SU-DHL-6 (cell line): ENCODE measurements around the gene EPHB1.

Source experiments
- CTCF ChIP-seq: fragments of 200-600 bp; sonication (generic); IDR thresholded peaks from one replicate; pipeline ENCODE4 v1.5.1; 2017; ENCODE audit warnings: antibody characterized with exemption, mild to moderate bottlenecking, low read length, moderate library complexity; ENCODE audit not compliant: insufficient read depth, poor library complexity, severe bottlenecking
- EZH2phosphoT487 ChIP-seq: fragments of 200-600 bp; sonication (generic), shearing (Covaris generic); conservative IDR thresholded peaks from 2 replicates; pipeline ENCODE4 v1.6.1; 2018; ENCODE audit warnings: mild to moderate bottlenecking, antibody characterized with exemption, low read length, moderate library complexity, mixed read lengths

GRCh38 chr3:134854254-134854653, 59.2 kb downstream of the EPHB1 start:
- no peak for TF ChIP-seq CTCF
- no peak for TF ChIP-seq EZH2phosphoT487
